Epithelial cell of prostate (primary cell): ENCODE results near the gene GPR137.
"Not testable (repeated sequence)": the region's sequence is repeated elsewhere in the genome, so short reads cannot be mapped to it uniquely, and the experiment has no call there.

Experiments
- DNase-seq: peaks from one replicate; pipeline ENCODE4 v3.0.0-alpha.2; 2011; ENCODE audit warnings: low read depth, low spot score
- H3K27ac ChIP-seq: fragments of 450-650 bp; 2 replicates; pipeline ENCODE4 v1.5.1; 2017; ENCODE audit warnings: mild to moderate bottlenecking

GPR137 gene

GRCh38 chr11:64316672-64317324, 31.1 kb downstream of the GPR137 start:
- no peak for DNase-seq
- peak overlapping the region; percentile 98 for H3K27ac ChIP-seq

- DNase-seq, result peak; percentile 99
- H3K27ac ChIP-seq, result peak within 1 kb of the TSS; percentile 98
These were observed 31.8 kb downstream of the GPR137 start, which contains the start of gene TRMT112 for GRCh38 chr11:64317325-64317960. TRMT112 (minus strand) TSS chr11:64317559; CDS start chr11:64317526, 33 bp downstream.

- H3K27ac ChIP-seq, result peak within 1 kb of the TSS; percentile 98
- DNase-seq, result peak; percentile 83
These were observed 32.5 kb downstream of the GPR137 start, which contains the start of gene PRDX5 for GRCh38 chr11:64317961-64318765. PRDX5 (plus strand) TSS chr11:64318121; CDS start chr11:64318216, 95 bp downstream.

GRCh38 chr11:64318766-64319761, 33.4 kb downstream of the GPR137 start:
- no peak for DNase-seq
- peak overlapping the region; percentile 98 for H3K27ac ChIP-seq

- peak overlapping the region; percentile 98 for H3K27ac ChIP-seq
- no peak for DNase-seq
These were observed 34.9 kb downstream of the GPR137 start for GRCh38 chr11:64320556-64320955.

- peak overlapping the region; percentile 98 for H3K27ac ChIP-seq
- DNase-seq, result no peak
These were observed 35.4 kb downstream of the GPR137 start for GRCh38 chr11:64321026-64321425.

- H3K27ac ChIP-seq, result peak overlapping the region; percentile 98
- DNase-seq, result peak; percentile 72
These were observed 35.9 kb downstream of the GPR137 start for GRCh38 chr11:64321533-64321932.

- DNase-seq, result no peak
- H3K27ac ChIP-seq, result peak overlapping the region; percentile 98
These were observed 37.2 kb downstream of the GPR137 start for GRCh38 chr11:64322925-64323260.

- H3K27ac ChIP-seq, result peak overlapping the region; percentile 98
- DNase-seq, result no peak
These were observed 37.7 kb downstream of the GPR137 start for GRCh38 chr11:64323373-64323772.

GRCh38 chr11:64323984-64324383, 38.3 kb downstream of the GPR137 start:
- DNase-seq, result not testable (repeated sequence)
- H3K27ac ChIP-seq, result peak overlapping the region; percentile 98

GRCh38 chr11:64324692-64325469, 39.2 kb downstream of the GPR137 start:
- DNase-seq, result peak; percentile 92
- H3K27ac ChIP-seq, result peak overlapping the region; percentile 98

- DNase-seq, result no peak
- no peak overlapping the region for H3K27ac ChIP-seq
These were observed 41.7 kb downstream of the GPR137 start for GRCh38 chr11:64327375-64327774.

GRCh38 chr11:64327993-64328392, 42.3 kb downstream of the GPR137 start:
- DNase-seq, result no peak
- no peak overlapping the region for H3K27ac ChIP-seq

GRCh38 chr11:64330888-64331287, 45.2 kb downstream of the GPR137 start:
- H3K27ac ChIP-seq, result peak overlapping the region; percentile 92
- DNase-seq, result no peak

- H3K27ac ChIP-seq, result peak overlapping the region; percentile 92
- peak; percentile 79 for DNase-seq
These were observed 46.1 kb downstream of the GPR137 start for GRCh38 chr11:64331569-64332371.

- peak overlapping the region; percentile 92 for H3K27ac ChIP-seq
- no peak for DNase-seq
These were observed 47.9 kb downstream of the GPR137 start for GRCh38 chr11:64333556-64333955.

- DNase-seq, result peak; percentile 97
- H3K27ac ChIP-seq, result peak overlapping the region; percentile 92
These were observed 49.4 kb downstream of the GPR137 start for GRCh38 chr11:64334764-64335735.
